Measurements from ENCODE around the gene RHOV.

Gene RHOV

GRCh38 chr15:40845511-40846284 is 28.3 kb downstream of the RHOV start:
- DNase-seq (ENCODE audit: low read depth, low spot score): no peak

- no peak for DNase-seq (ENCODE audit: low read depth, low spot score)
These were observed 29.0 kb downstream of the RHOV start for GRCh38 chr15:40845036-40845435.

GRCh38 chr15:40844696-40845030 is 29.4 kb downstream of the RHOV start:
- no peak for DNase-seq (ENCODE audit: low read depth, low spot score)

GRCh38 chr15:40843885-40844695 is 29.9 kb downstream of the RHOV start, which contains the start of gene SPINT1:
SPINT1 (plus strand) TSS chr15:40844048; CDS start chr15:40844555, 507 bp downstream.
- no peak for DNase-seq (ENCODE audit: low read depth, low spot score)

- DNase-seq (ENCODE audit: low read depth, low spot score): no peak
These were observed 30.7 kb downstream of the RHOV start for GRCh38 chr15:40843261-40843884.

GRCh38 chr15:40841741-40842140 is 32.3 kb downstream of the RHOV start:
- DNase-seq (ENCODE audit: low read depth, low spot score): no peak

- no peak for DNase-seq (ENCODE audit: low read depth, low spot score)
These were observed 35.3 kb downstream of the RHOV start for GRCh38 chr15:40838756-40839155.

- DNase-seq (ENCODE audit: low read depth, low spot score): no peak
These were observed 38.0 kb downstream of the RHOV start for GRCh38 chr15:40836020-40836419.

- no peak for DNase-seq (ENCODE audit: low read depth, low spot score)
These were observed 41.1 kb downstream of the RHOV start for GRCh38 chr15:40832903-40833302.

- no peak for DNase-seq (ENCODE audit: low read depth, low spot score)
These were observed 42.2 kb downstream of the RHOV start for GRCh38 chr15:40831861-40832260.

- no peak for DNase-seq (ENCODE audit: low read depth, low spot score)
These were observed 43.1 kb downstream of the RHOV start for GRCh38 chr15:40830884-40831283.

GRCh38 chr15:40829115-40829514 is 44.9 kb downstream of the RHOV start:
- DNase-seq (ENCODE audit: low read depth, low spot score): no peak

GRCh38 chr15:40828447-40829036 is 45.5 kb downstream of the RHOV start, which contains the start of gene PPP1R14D:
PPP1R14D (minus strand) TSS chr15:40828708; CDS start chr15:40828641, 67 bp downstream.
- no peak for DNase-seq (ENCODE audit: low read depth, low spot score)

- no peak for DNase-seq (ENCODE audit: low read depth, low spot score)
These were observed 47.5 kb downstream of the RHOV start for GRCh38 chr15:40826423-40827075.

GRCh38 chr15:40825661-40826422 is 48.2 kb downstream of the RHOV start:
- DNase-seq (ENCODE audit: low read depth, low spot score): no peak

- DNase-seq (ENCODE audit: low read depth, low spot score): no peak
These were observed 50.3 kb downstream of the RHOV start for GRCh38 chr15:40823572-40824343.

Data from activated CD4-positive, CD25-positive, alpha-beta regulatory T cell treated with anti-CD3 and anti-CD28 coated beads, Interleukin-2, amount 50 U/mL, for 16 hours (primary cell).